HEK293 (cell line): ENCODE data around the gene ITSN2.

Source experiments
- CTCF ChIA-PET: fragments of 350-600 bp; formaldehyde crosslinking; extraction: SDS; loops from one replicate; lab custom pipeline; 2021; ENCODE audit warnings: antibody characterized with exemption; lab: Yijun Ruan, JAX
- POLR2A ChIA-PET: fragments of 300-600 bp; formaldehyde crosslinking; extraction: SDS; loops from one replicate; lab custom pipeline; 2020; ENCODE audit warnings: antibody characterized with exemption, inconsistent platforms; lab: Yijun Ruan, JAX
- H3K27ac ChIP-seq: fragments of 200-500 bp; sonication (Bioruptor generic); 2 replicates; pipeline ENCODE4 v1.5.1; 2014; ENCODE audit warnings: low read depth, low read length, control low read depth, inconsistent platforms; ENCODE audit errors: extremely low read depth
- H3K36me3 ChIP-seq, 2 experiments: fragments of 200-500 bp in 1 of 2; sonication (Bioruptor generic) in 1 of 2; 1 replicate in 1 of 2; 2 replicates in 1 of 2; pipeline ENCODE4 v1.5.1; 2014 to 2017; ENCODE audit warnings: inconsistent platforms in 2 of 2, low read length in 2 of 2; ENCODE audit not compliant: control insufficient read depth in 2 of 2, insufficient read depth in 1 of 2
- H3K4me1 ChIP-seq: fragments of 200-500 bp; sonication (Bioruptor generic); 2 replicates; pipeline ENCODE4 v1.5.1; 2014; ENCODE audit warnings: mild to moderate bottlenecking, low read length, inconsistent platforms; ENCODE audit not compliant: control insufficient read depth, insufficient read depth
- H3K4me3 ChIP-seq: 2 replicates; pipeline ENCODE4 v1.5.1; 2011; ENCODE audit warnings: low read depth, mild to moderate bottlenecking, control low read depth, low read length, moderate library complexity
- H3K9me3 ChIP-seq: fragments of 200-500 bp; sonication (Bioruptor generic); 2 replicates; pipeline ENCODE4 v1.5.1; 2014; ENCODE audit warnings: low read depth, low read length, inconsistent platforms; ENCODE audit not compliant: control insufficient read depth, insufficient read depth
- HOXD13 ChIP-seq: sonication (generic); formaldehyde crosslinking; IDR thresholded peaks from 2 replicates; pipeline ENCODE4 v1.8.0; 2022; ENCODE audit warnings: missing genetic modification reagents, borderline replicate concordance
- MYNN ChIP-seq: fragments of 450-650 bp; formaldehyde crosslinking; IDR thresholded peaks from 2 replicates; pipeline ENCODE4 v1.5.1; 2016; ENCODE audit warnings: missing biosample characterization, missing genetic modification characterization, borderline replicate concordance
- PBX3 ChIP-seq: sonication (generic); formaldehyde crosslinking; IDR thresholded peaks from 2 replicates; pipeline ENCODE4 v1.8.1; 2022; ENCODE audit warnings: mild to moderate bottlenecking, moderate library complexity, missing genetic modification reagents
- SP2 ChIP-seq: fragments of 450-650 bp; formaldehyde crosslinking; IDR thresholded peaks from 2 replicates; pipeline ENCODE4 v1.5.1; 2016; ENCODE audit warnings: missing biosample characterization, missing genetic modification characterization
- ZBTB44 ChIP-seq: fragments of 450-650 bp; IDR thresholded peaks from 2 replicates; pipeline ENCODE4 v1.5.1; 2018; ENCODE audit warnings: missing biosample characterization, mild to moderate bottlenecking, missing genetic modification characterization
- ZEB2 ChIP-seq: fragments of 450-650 bp; formaldehyde crosslinking; IDR thresholded peaks from 2 replicates; pipeline ENCODE4 v1.5.1; 2016; ENCODE audit warnings: missing biosample characterization, missing genetic modification characterization
- ZNF138 ChIP-seq: fragments of 450-650 bp; formaldehyde crosslinking; IDR thresholded peaks from 2 replicates; pipeline ENCODE4 v1.5.1; 2016; ENCODE audit warnings: missing biosample characterization, missing genetic modification characterization, borderline replicate concordance
- ZNF146 ChIP-seq: fragments of 450-650 bp; formaldehyde crosslinking; IDR thresholded peaks from 2 replicates; pipeline ENCODE4 v1.5.1; 2016; ENCODE audit warnings: missing biosample characterization, missing genetic modification characterization
- ZNF16 ChIP-seq: fragments of 450-650 bp; formaldehyde crosslinking; IDR thresholded peaks from 2 replicates; pipeline ENCODE4 v1.5.1; 2016; ENCODE audit warnings: low read depth, missing biosample characterization, missing genetic modification characterization
- ZNF221 ChIP-seq: fragments of 450-650 bp; formaldehyde crosslinking; IDR thresholded peaks from 2 replicates; pipeline ENCODE4 v1.5.1; 2017; ENCODE audit warnings: missing biosample characterization, missing genetic modification characterization, borderline replicate concordance
- ZNF24 ChIP-seq: fragments of 450-650 bp; formaldehyde crosslinking; IDR thresholded peaks from 2 replicates; pipeline ENCODE4 v1.5.1; 2016; ENCODE audit warnings: missing biosample characterization, missing genetic modification characterization
- ZNF335 ChIP-seq: fragments of 450-650 bp; formaldehyde crosslinking; conservative IDR thresholded peaks from 2 replicates; pipeline ENCODE4 v1.5.1; 2016; ENCODE audit warnings: missing biosample characterization, missing genetic modification characterization
- ZNF350 ChIP-seq: fragments of 450-650 bp; formaldehyde crosslinking; IDR thresholded peaks from 2 replicates; pipeline ENCODE4 v1.5.0; 2017; ENCODE audit warnings: missing biosample characterization, mild to moderate bottlenecking, missing genetic modification characterization
- ZNF354C ChIP-seq: fragments of 450-650 bp; formaldehyde crosslinking; IDR thresholded peaks from 2 replicates; pipeline ENCODE4 v1.5.1; 2016; ENCODE audit warnings: missing biosample characterization, missing genetic modification characterization, low read depth, borderline replicate concordance
- ZNF423 ChIP-seq: fragments of 450-650 bp; formaldehyde crosslinking; IDR thresholded peaks from 2 replicates; pipeline ENCODE4 v1.5.1; 2016; ENCODE audit warnings: missing biosample characterization, missing genetic modification characterization
- ZNF433 ChIP-seq: fragments of 450-650 bp; formaldehyde crosslinking; IDR thresholded peaks from 2 replicates; pipeline ENCODE4 v1.5.1; 2016; ENCODE audit warnings: missing biosample characterization, missing genetic modification characterization, low read depth
- ZNF571 ChIP-seq: fragments of 450-650 bp; formaldehyde crosslinking; IDR thresholded peaks from 2 replicates; pipeline ENCODE4 v1.5.0; 2017; ENCODE audit warnings: missing biosample characterization, missing genetic modification characterization
- ZNF654 ChIP-seq: fragments of 450-650 bp; formaldehyde crosslinking; IDR thresholded peaks from 2 replicates; pipeline ENCODE4 v1.5.1; 2016; ENCODE audit warnings: low read depth, missing biosample characterization, missing genetic modification characterization
- ZNF670 ChIP-seq: fragments of 450-650 bp; formaldehyde crosslinking; IDR thresholded peaks from 2 replicates; pipeline ENCODE4 v1.5.1; 2016; ENCODE audit warnings: missing biosample characterization, missing genetic modification characterization, low read depth
- ZSCAN4 ChIP-seq: fragments of 450-650 bp; formaldehyde crosslinking; IDR thresholded peaks from 2 replicates; pipeline ENCODE4 v1.5.1; 2017; ENCODE audit warnings: missing biosample characterization, missing genetic modification characterization

The ITSN2 gene

GRCh38 chr2:24221343-24222050, 138.8 kb downstream of the ITSN2 start:
- POLR2A ChIA-PET, result no interaction called here
- Histone ChIP-seq H3K4me1 (no peaks in the 10 kb centered on the region), H3K4me3 (no peak overlapping the region), H3K9me3 (no peaks in the 10 kb centered on the region), H3K36me3 (peaks cover 0 to 4% of the 10 kb centered on the region in 2 experiments; a peak in 1 of 3 replicates), H3K27ac (no peak overlapping the region)
- CTCF ChIA-PET, result interaction anchor here (0.6 kb wide), 2 partner anchors 50 to 397 kb away, joined by 3 read pairs; no protein-coding TSS in a partner anchor
- TF ChIP-seq ZNF433 (tag by site-specific recombination) (no peak), SP2 (tag by site-specific recombination) (no peak), ZNF24 (tag by site-specific recombination) (no peak), ZBTB44 (tag by site-specific recombination) (no peak), ZNF350 (no peak), ZNF423 (tag by site-specific recombination) (no peak), ZNF670 (tag by site-specific recombination) (no peak), ZNF138 (tag by site-specific recombination) (no peak), ZNF335 (tag by site-specific recombination) (no peak), ZNF571 (tag by site-specific recombination) (no peak), HOXD13 (no peak), ZNF354C (tag by site-specific recombination) (no peak)
- TF ChIP-seq, all 188 proteins: peak for 0

- TF ChIP-seq ZNF146 (tag by site-specific recombination) (no peak), ZSCAN4 (no peak), ZNF16 (tag by site-specific recombination) (no peak), ZEB2 (tag by site-specific recombination) (no peak), PBX3 (no peak), ZNF654 (tag by site-specific recombination) (no peak), MYNN (tag by site-specific recombination) (no peak), ZNF221 (tag by site-specific recombination) (no peak)
Measured at GRCh38 chr2:24220554-24221291, 139.6 kb downstream of the ITSN2 start.

More at GRCh38 chr2:24220554-24221291, 139.6 kb downstream of the ITSN2 start:
- CTCF ChIA-PET, result interaction anchor here (0.6 kb wide), 1 partner anchor 51 kb away, joined by 3 read pairs; no protein-coding TSS in a partner anchor
- POLR2A ChIA-PET, result no interaction called here
- H3K27ac ChIP-seq, result no peak overlapping the region
- no peaks in the 10 kb centered on the region for H3K9me3 ChIP-seq
- no peak overlapping the region for H3K4me3 ChIP-seq
- H3K4me1 ChIP-seq, result no peaks in the 10 kb centered on the region
- peaks cover 0 to 9% of the 10 kb centered on the region in 2 experiments; a peak in 1 of 3 replicates for H3K36me3 ChIP-seq
